ENCODE data around the gene RBKS.
A peak's percentile ranks its signal among the peaks of the same experiment; 100 is the strongest.

RBKS gene

DNA sequence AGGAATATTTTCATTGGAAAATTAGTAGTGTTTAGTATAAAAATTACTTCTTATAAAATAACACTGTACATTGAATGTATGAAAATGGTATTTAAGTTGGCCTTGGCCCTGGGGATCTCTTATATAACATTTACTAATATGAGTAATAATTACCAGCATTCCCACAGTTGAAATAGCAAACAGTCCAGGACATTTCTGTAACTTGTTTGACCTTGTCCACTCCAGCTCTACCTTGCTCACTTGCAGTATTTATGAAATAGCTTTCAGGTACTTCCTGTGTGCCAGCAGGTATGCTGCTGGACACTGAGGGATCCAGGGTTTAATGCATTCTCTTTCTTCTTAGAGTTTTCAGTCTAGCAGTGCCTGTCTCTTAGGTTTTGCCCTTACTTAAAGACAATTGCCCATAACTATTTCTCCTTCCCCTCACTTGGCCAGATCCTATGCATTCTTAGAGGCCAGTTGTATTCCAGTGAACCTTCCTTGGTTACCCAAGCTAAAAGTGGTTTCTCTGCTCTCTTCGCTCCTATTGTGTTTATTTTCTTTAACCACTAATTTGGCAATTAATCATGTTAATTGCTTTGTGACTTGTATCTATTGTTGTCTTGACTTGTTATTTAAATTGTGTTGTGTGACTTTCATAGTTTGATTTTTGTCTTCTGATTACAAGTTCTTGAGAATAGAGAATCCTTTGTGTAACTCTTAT lies 26.3 kb upstream of the RBKS start:
- no peak overlapping the region for H3K4me3 Mint-ChIP-seq
- peaks cover 20% of the 10 kb centered on the region for H3K4me1 Mint-ChIP-seq
- no peaks in the 10 kb centered on the region for H3K36me3 Mint-ChIP-seq (ENCODE audit: low read depth)
- H3K27me3 Mint-ChIP-seq (ENCODE audit: low read depth) = no peaks in the 10 kb centered on the region
- no peaks in the 10 kb centered on the region for H3K9me3 Mint-ChIP-seq
- TF ChIP-seq, protein P1, sequence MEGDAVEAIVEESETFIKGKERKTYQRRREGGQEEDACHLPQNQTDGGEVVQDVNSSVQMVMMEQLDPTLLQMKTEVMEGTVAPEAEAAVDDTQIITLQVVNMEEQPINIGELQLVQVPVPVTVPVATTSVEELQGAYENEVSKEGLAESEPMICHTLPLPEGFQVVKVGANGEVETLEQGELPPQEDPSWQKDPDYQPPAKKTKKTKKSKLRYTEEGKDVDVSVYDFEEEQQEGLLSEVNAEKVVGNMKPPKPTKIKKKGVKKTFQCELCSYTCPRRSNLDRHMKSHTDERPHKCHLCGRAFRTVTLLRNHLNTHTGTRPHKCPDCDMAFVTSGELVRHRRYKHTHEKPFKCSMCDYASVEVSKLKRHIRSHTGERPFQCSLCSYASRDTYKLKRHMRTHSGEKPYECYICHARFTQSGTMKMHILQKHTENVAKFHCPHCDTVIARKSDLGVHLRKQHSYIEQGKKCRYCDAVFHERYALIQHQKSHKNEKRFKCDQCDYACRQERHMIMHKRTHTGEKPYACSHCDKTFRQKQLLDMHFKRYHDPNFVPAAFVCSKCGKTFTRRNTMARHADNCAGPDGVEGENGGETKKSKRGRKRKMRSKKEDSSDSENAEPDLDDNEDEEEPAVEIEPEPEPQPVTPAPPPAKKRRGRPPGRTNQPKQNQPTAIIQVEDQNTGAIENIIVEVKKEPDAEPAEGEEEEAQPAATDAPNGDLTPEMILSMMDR (IDR thresholded peaks at IDR 0.05; ENCODE audit: unreplicated experiment in 3 of 3) = no peak
- H3K27ac Mint-ChIP-seq = no peak overlapping the region

DNA sequence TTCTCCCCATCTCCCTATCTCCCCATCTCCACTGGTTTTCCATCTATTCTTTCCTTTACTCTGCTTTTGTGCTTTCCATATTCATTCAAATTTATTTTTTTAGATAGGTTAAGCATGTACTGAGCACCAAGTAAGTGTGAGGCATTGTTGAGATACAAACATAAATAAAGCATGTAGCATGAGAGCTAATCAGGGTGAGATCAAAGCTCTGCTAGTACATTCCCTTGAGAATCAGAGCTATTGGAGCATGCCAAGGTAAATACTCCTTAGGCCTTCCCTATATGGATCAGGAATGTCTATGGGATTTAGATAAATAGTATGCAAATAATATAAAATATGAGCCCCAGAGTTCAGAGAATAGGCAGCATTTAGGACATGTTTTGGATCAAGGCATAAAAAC lies 25.7 kb upstream of the RBKS start:
- Mint-ChIP-seq H3K36me3 (ENCODE audit: low read depth) (peaks cover 2% of the 10 kb centered on the region), H3K27ac (no peak overlapping the region), H3K9me3 (no peaks in the 10 kb centered on the region), H3K27me3 (ENCODE audit: low read depth) (no peaks in the 10 kb centered on the region), H3K4me1 (peaks cover 20% of the 10 kb centered on the region), H3K4me3 (no peak overlapping the region)
- TF ChIP-seq, protein P1 (IDR thresholded peaks at IDR 0.05; ENCODE audit: unreplicated experiment in 3 of 3) = no peak

DNA sequence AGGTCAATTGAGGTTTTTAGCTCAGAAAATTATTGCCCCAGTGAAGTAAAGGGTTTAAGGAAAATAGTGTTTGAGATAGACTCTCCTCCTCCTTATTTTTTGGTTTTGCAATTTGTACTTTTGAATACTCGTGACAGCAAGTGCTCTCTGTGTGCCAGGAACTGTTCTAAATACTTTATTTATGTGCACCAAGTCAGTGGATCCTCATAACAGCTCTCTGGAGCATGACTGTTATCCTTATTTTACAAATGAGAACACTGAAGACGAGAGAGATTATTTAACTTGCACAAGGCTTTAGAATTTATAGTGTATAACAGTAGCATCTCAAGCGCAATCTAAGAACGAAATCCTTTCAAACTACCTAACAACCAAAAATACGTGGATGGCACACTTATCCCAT lies 25.0 kb upstream of the RBKS start:
- H3K27me3 Mint-ChIP-seq (ENCODE audit: low read depth) = no peaks in the 10 kb centered on the region
- H3K36me3 Mint-ChIP-seq (ENCODE audit: low read depth) = peaks cover 4% of the 10 kb centered on the region
- TF ChIP-seq, protein P1 (IDR thresholded peaks at IDR 0.05; ENCODE audit: unreplicated experiment in 3 of 3) = no peak
- H3K4me1 Mint-ChIP-seq = peaks cover 15% of the 10 kb centered on the region
- H3K4me3 Mint-ChIP-seq = no peak overlapping the region
- H3K9me3 Mint-ChIP-seq = no peaks in the 10 kb centered on the region
- H3K27ac Mint-ChIP-seq = no peak overlapping the region

DNA sequence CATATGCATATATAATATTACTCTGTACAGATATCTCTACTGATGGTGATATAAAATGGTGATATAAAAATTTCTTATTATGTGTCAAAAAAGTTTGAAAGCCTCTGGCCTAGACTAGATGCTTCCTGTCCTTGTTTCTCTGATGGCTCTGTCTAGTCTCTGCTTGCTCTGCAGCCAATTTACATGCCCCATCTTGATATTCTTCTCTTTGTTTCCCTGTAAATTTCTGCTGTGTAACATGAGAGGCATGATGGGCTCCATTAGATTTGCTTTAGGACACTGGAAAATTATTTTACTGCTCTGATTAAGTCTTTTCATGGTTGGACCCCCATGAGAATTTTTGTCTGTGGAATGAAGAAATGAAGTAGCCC lies 24.6 kb upstream of the RBKS start:
- H3K4me1 Mint-ChIP-seq = peaks cover 15% of the 10 kb centered on the region
- TF ChIP-seq, protein P1 (IDR thresholded peaks at IDR 0.05; ENCODE audit: unreplicated experiment in 3 of 3) = no peak
- no peak overlapping the region for H3K4me3 Mint-ChIP-seq
- H3K9me3 Mint-ChIP-seq = no peaks in the 10 kb centered on the region
- H3K36me3 Mint-ChIP-seq (ENCODE audit: low read depth) = peaks cover 4% of the 10 kb centered on the region
- H3K27me3 Mint-ChIP-seq (ENCODE audit: low read depth) = no peaks in the 10 kb centered on the region
- H3K27ac Mint-ChIP-seq = no peak overlapping the region

DNA sequence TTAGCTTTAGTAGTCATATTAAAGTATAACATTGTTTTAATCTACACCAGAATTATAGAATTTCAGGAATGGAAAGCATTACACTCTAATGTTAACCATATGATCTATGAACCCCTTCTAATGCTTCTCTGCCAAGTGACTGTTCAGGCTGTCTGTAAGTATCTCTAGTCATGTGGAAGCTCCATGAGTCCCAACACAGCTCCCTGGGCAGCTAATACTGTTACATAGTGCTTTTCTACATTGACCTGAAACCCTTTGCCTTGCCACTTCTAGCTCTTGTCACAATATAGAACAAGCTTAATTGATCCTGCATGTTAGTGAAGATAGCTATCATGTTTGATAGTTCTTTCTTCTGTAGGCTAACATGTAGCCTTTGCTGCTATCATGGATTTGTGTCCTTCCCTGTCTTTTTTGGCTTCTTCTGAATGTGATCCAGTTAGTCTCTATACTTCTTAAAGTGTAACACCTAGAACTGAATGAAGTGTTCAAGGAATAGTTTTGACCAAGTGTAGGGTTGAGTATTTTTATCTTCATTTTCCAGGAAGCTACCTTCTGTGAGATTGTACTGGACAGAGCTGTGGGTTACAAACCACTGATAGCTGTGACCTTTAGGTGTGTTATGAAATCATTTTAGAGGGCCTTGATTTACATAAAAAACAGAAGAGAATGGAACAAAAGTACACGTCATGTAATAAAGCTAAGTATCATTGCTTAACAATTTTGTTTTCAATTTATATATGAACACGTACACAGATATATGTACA lies 24.0 kb upstream of the RBKS start:
- Mint-ChIP-seq H3K36me3 (ENCODE audit: low read depth) (peaks cover 4% of the 10 kb centered on the region), H3K4me1 (peaks cover 15% of the 10 kb centered on the region), H3K9me3 (no peaks in the 10 kb centered on the region), H3K27ac (peak overlapping the region in 1 of 3 experiments; percentile 67), H3K27me3 (ENCODE audit: low read depth) (no peaks in the 10 kb centered on the region), H3K4me3 (no peak overlapping the region)
- TF ChIP-seq, protein P1 (IDR thresholded peaks at IDR 0.05; ENCODE audit: unreplicated experiment in 3 of 3) = no peak

Data from nephron (organoid).